Transverse colon (tissue), 4 donors: Measurements from ENCODE around the gene ERFE. TPM values are rescaled to one million over a fixed set of nuclear protein-coding genes. Genes with fewer than 3 reads are reported as not detected.

Source experiments
- DNase-seq: peaks from one replicate; pipeline ENCODE4 v3.0.0-alpha.2; 2019
- H3K27ac ChIP-seq, 4 donors: fragments of 200-600 bp; sonication (generic); 2 replicates each; pipeline ENCODE4 v1.5.1; 2016 to 2018; ENCODE audit warnings: inconsistent platforms in 4 of 4
- H3K27me3 ChIP-seq: fragments of 200-600 bp; sonication (generic); 2 replicates; pipeline ENCODE4 v1.5.1; 2017; ENCODE audit warnings: inconsistent platforms
- H3K36me3 ChIP-seq, 4 donors: fragments of 200-600 bp; sonication (generic); 2 replicates each; pipeline ENCODE4 v1.5.1; 2017 to 2019; ENCODE audit warnings: inconsistent platforms in 4 of 4
- H3K4me1 ChIP-seq, 4 donors: fragments of 200-600 bp; sonication (generic); 2 replicates each; pipeline ENCODE4 v1.5.1; 2017 to 2020; ENCODE audit warnings: inconsistent platforms in 4 of 4
- H3K4me3 ChIP-seq, 4 donors: fragments of 200-600 bp; sonication (generic); 1 replicate in 1 of 4; 2 replicates in 3 of 4; pipeline versions ENCODE4 v1.5.1 to v1.6.1; 2017 to 2019; ENCODE audit warnings: inconsistent platforms in 4 of 4
- H3K9me3 ChIP-seq, 2 donors: fragments of 200-600 bp; sonication (generic); 2 replicates each; pipeline ENCODE4 v1.5.1; 2017 to 2019; ENCODE audit warnings: inconsistent platforms in 2 of 2
- EP300 ChIP-seq: sonication (generic); formaldehyde crosslinking; IDR thresholded peaks from one replicate; pipeline ENCODE4 v1.6.1; 2017; ENCODE audit warnings: antibody characterized with exemption, low read depth
- POLR2A ChIP-seq: fragments of 450-650 bp; IDR thresholded peaks from one replicate; pipeline ENCODE4 v1.6.1; 2016; ENCODE audit warnings: antibody characterized with exemption, mild to moderate bottlenecking, moderate library complexity
- POLR2AphosphoS5 ChIP-seq, 3 donors: sonication (generic); formaldehyde crosslinking; IDR thresholded peaks; one replicate each; pipeline ENCODE4 v1.6.1; 2016; ENCODE audit warnings: antibody characterized with exemption in 3 of 3
- WGBS, 2 donors: methylation state at CpG; one replicate each; pipeline ENCODE4 v1.1.5; 2018; ENCODE audit warnings: low coverage in 1 of 2; 5-methylcytosine and 5-hydroxymethylcytosine counted together
- in situ Hi-C, 4 donors: fragments of 200-750 bp; cut with MboI; loops; one replicate each; pipeline versions ENCODE4 v1.15.0 to v1.15.1; 2017; ENCODE audit warnings: low sequenced_read_pairs in 3 of 4, low pct_ligation_motif_present in 1 of 4, low pct_unique_long_range_greater_than_20kb in 1 of 4
- intact Hi-C: fragments of 100-400 bp; cut with DNase I; formaldehyde crosslinking; loops from one replicate; pipeline ENCODE4 v1.15.1; 2023; ENCODE audit warnings: low total_unique reads
- total RNA-seq, 4 donors: library from RNA; depleted of rRNA; stranded (reverse); fragments of >200 nt; gene quantifications; one replicate each; pipeline ENCODE4 v1.1.0, GENCODE V29; 2016
- TF ChIP-seq, protein P1 (sequence below), 5 experiments: fragments of 200-600 bp in 3 of 5; fragments of 450-650 bp in 2 of 5; sonication (generic) in 3 of 5; IDR thresholded peaks; 1 replicate in 2 of 5; 2 replicates in 3 of 5; pipeline ENCODE4 v1.5.1; 2016 to 2017; ENCODE audit warnings: antibody characterized with exemption in 5 of 5, inconsistent platforms in 3 of 5, mild to moderate bottlenecking in 2 of 5, moderate library complexity in 1 of 5

The ERFE gene
- total RNA-seq, 4 donors from 2014 or later: 0.41 TPM; not detected in 3

GRCh38 chr2:238172439-238172838, 13.7 kb downstream of the ERFE start:
- TF ChIP-seq POLR2AphosphoS5 (IDR thresholded peaks at IDR 0.05): no peak
- TF ChIP-seq POLR2A: no peak
- TF ChIP-seq EP300: no peak
- TF ChIP-seq, protein P1, sequence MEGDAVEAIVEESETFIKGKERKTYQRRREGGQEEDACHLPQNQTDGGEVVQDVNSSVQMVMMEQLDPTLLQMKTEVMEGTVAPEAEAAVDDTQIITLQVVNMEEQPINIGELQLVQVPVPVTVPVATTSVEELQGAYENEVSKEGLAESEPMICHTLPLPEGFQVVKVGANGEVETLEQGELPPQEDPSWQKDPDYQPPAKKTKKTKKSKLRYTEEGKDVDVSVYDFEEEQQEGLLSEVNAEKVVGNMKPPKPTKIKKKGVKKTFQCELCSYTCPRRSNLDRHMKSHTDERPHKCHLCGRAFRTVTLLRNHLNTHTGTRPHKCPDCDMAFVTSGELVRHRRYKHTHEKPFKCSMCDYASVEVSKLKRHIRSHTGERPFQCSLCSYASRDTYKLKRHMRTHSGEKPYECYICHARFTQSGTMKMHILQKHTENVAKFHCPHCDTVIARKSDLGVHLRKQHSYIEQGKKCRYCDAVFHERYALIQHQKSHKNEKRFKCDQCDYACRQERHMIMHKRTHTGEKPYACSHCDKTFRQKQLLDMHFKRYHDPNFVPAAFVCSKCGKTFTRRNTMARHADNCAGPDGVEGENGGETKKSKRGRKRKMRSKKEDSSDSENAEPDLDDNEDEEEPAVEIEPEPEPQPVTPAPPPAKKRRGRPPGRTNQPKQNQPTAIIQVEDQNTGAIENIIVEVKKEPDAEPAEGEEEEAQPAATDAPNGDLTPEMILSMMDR (IDR thresholded peaks at IDR 0.05): no peak
- in situ Hi-C loops (no loop called here), intact Hi-C loops (no loop called here)
- WGBS, 2 donors: 90% methylated on average over 14 of the region's 14 CpGs; no CpG with 5 or more reads in 1 of the 2 donors
- peaks cover 4 to 25% (median 11%) of the 10 kb centered on the region in 4 donors for H3K4me1 ChIP-seq
- H3K27ac ChIP-seq: no peak overlapping the region
- H3K27me3 ChIP-seq: no peaks in the 10 kb centered on the region
- DNase-seq: no peak
- H3K9me3 ChIP-seq: no peaks in the 10 kb centered on the region
- no peak overlapping the region for H3K4me3 ChIP-seq
- H3K36me3 ChIP-seq: peaks cover 0 to 27% (median 13%) of the 10 kb centered on the region in 4 donors

- intact Hi-C loops: no loop called here
- Histone ChIP-seq H3K4me1 (peaks cover 4 to 25% (median 11%) of the 10 kb centered on the region in 4 donors), H3K9me3 (no peaks in the 10 kb centered on the region), H3K36me3 (peaks cover 0 to 38% (median 18%) of the 10 kb centered on the region in 4 donors), H3K27ac (no peak overlapping the region), H3K27me3 (no peaks in the 10 kb centered on the region), H3K4me3 (no peak overlapping the region)
- TF ChIP-seq, protein P1 (IDR thresholded peaks at IDR 0.05): no peak
- TF ChIP-seq EP300: no peak
- no peak for TF ChIP-seq POLR2AphosphoS5 (IDR thresholded peaks at IDR 0.05)
- TF ChIP-seq POLR2A: no peak
- WGBS, 2 donors: 88% methylated on average over 2 of the region's 2 CpGs; no CpG with 5 or more reads in 1 of the 2 donors
- in situ Hi-C loops: no loop called here
- no peak for DNase-seq
Observed at GRCh38 chr2:238173692-238174091, 14.9 kb downstream of the ERFE start.

GRCh38 chr2:238174291-238174690, 15.5 kb downstream of the ERFE start:
- H3K36me3 ChIP-seq: peaks cover 0 to 44% (median 21%) of the 10 kb centered on the region in 4 donors

GRCh38 chr2:238174701-238175100, 15.9 kb downstream of the ERFE start:
- peaks cover 4 to 16% (median 6%) of the 10 kb centered on the region in 4 donors for H3K4me1 ChIP-seq
- H3K36me3 ChIP-seq: peaks cover 0 to 48% (median 23%) of the 10 kb centered on the region in 4 donors
- no peak overlapping the region for H3K4me3 ChIP-seq
- intact Hi-C loops: no loop called here
- WGBS, 2 donors: 49% methylated on average over 3 of the region's 3 CpGs; no CpG with 5 or more reads in 1 of the 2 donors
- peak; percentile 44 for DNase-seq
- no peaks in the 10 kb centered on the region for H3K27me3 ChIP-seq
- in situ Hi-C loops: no loop called here
- H3K27ac ChIP-seq: peak overlapping the region in 1 of 4 donors; percentile 28
- TF ChIP-seq POLR2A (peak; percentile 23), EP300 (no peak), POLR2AphosphoS5 (IDR thresholded peaks at IDR 0.05) (peak in 1 of 3 donors; percentile 15)
- TF ChIP-seq, protein P1 (IDR thresholded peaks at IDR 0.05): no peak
- H3K9me3 ChIP-seq: no peaks in the 10 kb centered on the region

More at GRCh38 chr2:238174291-238174690, 15.5 kb downstream of the ERFE start:
- WGBS, 2 donors: 92 to 100% methylated on average over 1 to 8 of the region's 8 CpGs
- Histone ChIP-seq H3K27me3 (no peaks in the 10 kb centered on the region), H3K4me1 (peaks cover 4 to 20% (median 9%) of the 10 kb centered on the region in 4 donors), H3K4me3 (no peak overlapping the region), H3K9me3 (no peaks in the 10 kb centered on the region), H3K27ac (peak overlapping the region in 1 of 4 donors; percentile 28)
- in situ Hi-C loops (no loop called here), intact Hi-C loops (no loop called here)
- TF ChIP-seq EP300 (no peak), POLR2A (no peak), POLR2AphosphoS5 (IDR thresholded peaks at IDR 0.05) (no peak)
- TF ChIP-seq, protein P1 (IDR thresholded peaks at IDR 0.05): no peak
- DNase-seq: no peak
